HepG2 (cell line): ENCODE data around the gene CACNG7. TPM values are rescaled to one million over a fixed set of nuclear protein-coding genes. Genes with fewer than 3 reads are reported as not detected.
A peak's percentile ranks its signal among the peaks of the same experiment; 100 is the strongest.

Source experiments
- BATF2 ChIP-seq: sonication (generic); formaldehyde crosslinking; IDR thresholded peaks from 2 replicates; pipeline ENCODE4 v1.8.0; 2022; ENCODE audit warnings: mild to moderate bottlenecking, missing genetic modification reagents, moderate library complexity
- ELK4 ChIP-seq: sonication (generic); formaldehyde crosslinking; IDR thresholded peaks from 2 replicates; pipeline ENCODE4 v1.9.0; 2021; ENCODE audit warnings: missing genetic modification reagents, borderline replicate concordance
- ERF ChIP-seq: IDR thresholded peaks from 2 replicates; pipeline ENCODE4 v1.6.1; 2018; ENCODE audit warnings: missing biosample characterization, missing genetic modification reagents
- FOXO4 ChIP-seq: sonication (generic); formaldehyde crosslinking; conservative IDR thresholded peaks from 2 replicates; pipeline ENCODE4 v1.8.1; 2023; ENCODE audit warnings: missing genetic modification reagents
- FOXP4 ChIP-seq: sonication (generic); formaldehyde crosslinking; IDR thresholded peaks from 2 replicates; pipeline ENCODE4 v1.4.0; 2020; ENCODE audit warnings: missing genetic modification reagents
- GATAD2A ChIP-seq: IDR thresholded peaks from 2 replicates; pipeline ENCODE4 v1.6.1; 2016
- GTF3A ChIP-seq: sonication (generic); formaldehyde crosslinking; conservative IDR thresholded peaks from 2 replicates; pipeline ENCODE4 v1.4.0; 2020; ENCODE audit warnings: mild to moderate bottlenecking, missing genetic modification reagents
- HOXA5 ChIP-seq: sonication (generic); formaldehyde crosslinking; IDR thresholded peaks from 2 replicates; pipeline ENCODE4 v1.4.0; 2020; ENCODE audit warnings: missing genetic modification reagents
- JUN ChIP-seq: sonication (generic); formaldehyde crosslinking; IDR thresholded peaks from 2 replicates; pipeline ENCODE4 v1.4.0; 2020; ENCODE audit warnings: mild to moderate bottlenecking, missing genetic modification reagents
- KDM4B ChIP-seq: sonication (generic); formaldehyde crosslinking; IDR thresholded peaks from 2 replicates; pipeline ENCODE4 v1.4.0; 2020; ENCODE audit warnings: missing genetic modification reagents
- NKX3-1 ChIP-seq: sonication (generic); formaldehyde crosslinking; IDR thresholded peaks from 2 replicates; pipeline ENCODE4 v1.5.0; 2020; ENCODE audit warnings: missing genetic modification reagents
- PAX8 ChIP-seq: sonication (generic); formaldehyde crosslinking; IDR thresholded peaks from 2 replicates; pipeline ENCODE4 v1.8.0; 2022; ENCODE audit warnings: mild to moderate bottlenecking, missing genetic modification reagents, borderline replicate concordance
- PBX3 ChIP-seq: sonication (generic); formaldehyde crosslinking; IDR thresholded peaks from 2 replicates; pipeline ENCODE4 v1.8.1; 2023; ENCODE audit warnings: missing genetic modification reagents, inconsistent platforms, borderline replicate concordance
- PRPF4 ChIP-seq: fragments of 200-400 bp; formaldehyde crosslinking; IDR thresholded peaks from 2 replicates; pipeline ENCODE4 v1.6.1; 2016; ENCODE audit warnings: low read length, low read depth; ENCODE audit not compliant: poor library complexity, severe bottlenecking
- SATB2 ChIP-seq: sonication (generic); formaldehyde crosslinking; IDR thresholded peaks from 2 replicates; pipeline ENCODE4 v1.5.0; 2020; ENCODE audit warnings: missing genetic modification reagents
- SMAD1 ChIP-seq: sonication (generic); formaldehyde crosslinking; IDR thresholded peaks from 2 replicates; pipeline ENCODE4 v1.4.0; 2020; ENCODE audit warnings: missing genetic modification reagents, low read depth, mild to moderate bottlenecking, borderline replicate concordance
- ZFP37 ChIP-seq: sonication (generic); formaldehyde crosslinking; IDR thresholded peaks from 2 replicates; pipeline ENCODE4 v1.4.0; 2020; ENCODE audit warnings: missing genetic modification reagents, borderline replicate concordance
- ZNF121 ChIP-seq: sonication (generic); formaldehyde crosslinking; IDR thresholded peaks from 2 replicates; pipeline ENCODE4 v1.5.0; 2020; ENCODE audit warnings: mild to moderate bottlenecking, missing genetic modification reagents
- ZNF18 ChIP-seq: sonication (generic); formaldehyde crosslinking; IDR thresholded peaks from 2 replicates; pipeline ENCODE4 v1.8.0; 2022; ENCODE audit warnings: mild to moderate bottlenecking, missing genetic modification reagents; ENCODE audit not compliant: insufficient replicate concordance
- ZNF333 ChIP-seq: sonication (generic); formaldehyde crosslinking; IDR thresholded peaks from 2 replicates; pipeline ENCODE4 v1.4.0; 2020; ENCODE audit warnings: mild to moderate bottlenecking, missing genetic modification reagents, borderline replicate concordance
- ZNF766 ChIP-seq: sonication (generic); formaldehyde crosslinking; IDR thresholded peaks from 2 replicates; pipeline ENCODE4 v1.5.0; 2020; ENCODE audit warnings: missing genetic modification reagents, borderline replicate concordance
- ZNF839 ChIP-seq: sonication (generic); formaldehyde crosslinking; IDR thresholded peaks from 2 replicates; pipeline ENCODE4 v1.4.0; 2020; ENCODE audit warnings: missing genetic modification reagents, mild to moderate bottlenecking, borderline replicate concordance
- ZNF891 ChIP-seq: sonication (generic); formaldehyde crosslinking; IDR thresholded peaks from 2 replicates; pipeline ENCODE4 v1.5.0; 2020; ENCODE audit warnings: mild to moderate bottlenecking, missing genetic modification reagents
- polyA plus RNA-seq, 8 experiments: library from polyadenylated mRNA; depleted of rRNA in 3 of 8; stranded (reverse) in 7 of 8; unstranded in 1 of 8; fragments of >200 nt; fragmentation: Illumina TruSeq in 4 of 8; extraction: Trizol in 4 of 8; gene quantifications; 2 replicates each; pipeline versions ENCODE4 v1.2.1 to v1.2.3, GENCODE V29; 2011 to 2016; ENCODE audit warnings: low read depth in 4 of 8, missing spikeins in 1 of 8, mixed read lengths in 1 of 8; ENCODE audit not compliant: insufficient read depth in 1 of 8
- total RNA-seq, 5 experiments: library from RNA; depleted of rRNA; stranded (reverse); fragments of >200 nt; fragmentation: Illumina TruSeq; extraction: Trizol; gene quantifications; 2 replicates each; pipeline ENCODE4 v1.2.3, GENCODE V29; 2016; ENCODE audit warnings: low read depth in 1 of 5

CACNG7 gene
- total and polyA plus RNA-seq, 2 of the 13 experiments (the other 11 are each of a cell fraction or from before 2014, with no cell fraction given), result not detected

GRCh38 chr19:53864308-53864836 is 44.7 kb upstream of the CACNG7 start (continued):
- TF ChIP-seq FOXO4 (no peak), GATAD2A (CRISPR knock-in tag) (peak; percentile 96), ZNF766 (CRISPR knock-in tag) (no peak), PAX8 (CRISPR knock-in tag) (no peak), ZFP37 (CRISPR knock-in tag) (no peak), ZNF333 (CRISPR knock-in tag) (no peak), ZNF891 (no peak; the same call in 1 of the 2 replicates), ELK4 (no peak), GTF3A (CRISPR knock-in tag) (no peak), FOXP4 (CRISPR knock-in tag) (peak; percentile 95), KDM4B (CRISPR knock-in tag) (peak; percentile 78; the same call in 1 of the 2 replicates), ZNF18 (no peak), SATB2 (CRISPR knock-in tag) (peak; percentile 98), ZNF839 (no peak), JUN (CRISPR knock-in tag) (peak; percentile 46; the same call in 1 of the 2 replicates), SMAD1 (no peak), NKX3-1 (CRISPR knock-in tag) (no peak; the same call in 1 of the 2 replicates), BATF2 (CRISPR knock-in tag) (no peak), PRPF4 (no peak), ZNF121 (CRISPR knock-in tag) (peak; percentile 60; the same call in 1 of the 2 replicates), HOXA5 (CRISPR knock-in tag) (no peak), ERF (peak; percentile 83), PBX3 (CRISPR knock-in tag) (no peak)
